AG04449 (cell line): ENCODE data around the gene KLF17.

Source experiments
- CTCF ChIA-PET: fragments of 350-600 bp; formaldehyde crosslinking; extraction: SDS; loops from one replicate; lab custom pipeline; 2021; ENCODE audit warnings: antibody characterized with exemption; lab: Yijun Ruan, JAX
- POLR2A ChIA-PET: fragments of 400-600, 350-600 bp; formaldehyde crosslinking; extraction: SDS; loops from one replicate; lab custom pipeline; 2020; ENCODE audit warnings: antibody characterized with exemption, inconsistent platforms; lab: Yijun Ruan, JAX
- DNase-seq: peaks from one replicate; pipeline ENCODE4 v3.0.0-alpha.2; 2010; ENCODE audit warnings: low read depth, low spot score
- H3K4me3 ChIP-seq: 2 replicates; pipeline ENCODE4 v1.5.1; 2011; ENCODE audit warnings: low read depth, mild to moderate bottlenecking, control low read depth, low read length
- CTCF ChIP-seq: IDR thresholded peaks from one replicate; pipeline ENCODE4 v1.5.1; 2011; ENCODE audit warnings: mild to moderate bottlenecking, moderate library complexity, low read length, control low read depth, inconsistent platforms; ENCODE audit not compliant: insufficient read depth; ENCODE audit errors: missing control alignments

Gene KLF17

DNA sequence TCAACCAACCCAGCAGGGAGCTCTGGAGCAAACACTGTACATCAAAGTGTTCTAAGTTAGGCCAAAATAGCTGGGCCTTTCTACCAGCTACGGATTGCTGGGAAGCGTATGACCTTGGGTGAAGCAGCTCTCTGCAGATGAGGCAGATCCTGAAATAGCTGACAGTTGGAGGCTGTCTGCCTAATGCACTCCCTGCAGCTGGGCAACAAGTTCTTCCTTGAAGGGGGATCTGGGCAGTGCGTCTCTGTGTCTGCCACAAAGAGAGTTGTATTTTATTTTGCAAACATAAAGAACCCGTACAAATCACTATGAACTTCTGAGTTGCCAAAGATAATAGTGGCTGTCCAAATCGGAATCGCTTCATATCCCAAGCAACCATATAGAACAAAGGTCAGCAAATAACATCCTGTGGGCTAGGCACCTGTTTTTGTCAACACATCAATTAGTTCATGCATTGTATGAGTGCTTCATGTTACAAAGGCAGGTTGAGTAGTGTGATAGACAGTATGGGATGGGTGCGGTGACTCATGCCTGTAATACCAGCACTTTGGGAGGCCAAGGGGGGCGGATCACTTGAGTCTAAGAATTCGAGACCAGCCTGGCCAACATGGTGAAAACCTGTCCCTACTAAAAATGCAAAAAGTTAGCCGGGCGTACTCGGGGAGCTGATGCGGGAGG, 29.1 kb upstream of the KLF17 start:
- H3K4me3 ChIP-seq, result no peak overlapping the region
- TF ChIP-seq CTCF, result no peak
- CTCF ChIA-PET, result no interaction called here
- POLR2A ChIA-PET, result no interaction called here
- DNase-seq, result no peak

- DNase-seq, result no peak
- CTCF ChIA-PET, result interaction anchor here (0.7 to 1.3 kb wide), 2 partner anchors 204 to 205 kb away, joined by 3 read pairs; no protein-coding TSS in a partner anchor
- TF ChIP-seq CTCF, result no peak
- POLR2A ChIA-PET, result no interaction called here
- no peak overlapping the region for H3K4me3 ChIP-seq
Measured at GRCh38 chr1:44090429-44091252, 28.0 kb upstream of the KLF17 start.

DNA sequence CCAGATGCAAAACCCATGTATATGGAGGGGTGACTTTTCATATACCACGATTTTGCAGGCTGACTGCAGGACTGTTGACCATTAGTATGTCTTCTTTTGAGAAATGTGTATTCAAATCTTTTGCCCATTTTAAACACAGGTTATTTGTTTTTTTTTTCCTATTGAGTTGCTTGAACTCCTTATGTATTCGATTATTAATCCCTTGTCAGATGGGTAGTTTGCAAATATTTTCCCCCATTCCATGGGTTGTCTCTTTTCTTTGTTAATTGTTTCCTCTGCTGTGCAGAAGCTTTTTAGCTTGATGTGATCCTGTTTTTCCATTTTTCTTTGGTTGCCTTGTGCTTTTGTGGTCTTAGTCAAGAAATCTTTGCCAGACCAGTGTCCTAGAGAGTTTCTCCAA, 24.6 kb upstream of the KLF17 start:
- no peak overlapping the region for H3K4me3 ChIP-seq
- TF ChIP-seq CTCF, result no peak
- POLR2A ChIA-PET, result interaction anchor here (0.6 kb wide), 1 partner anchor 9 kb away, joined by 3 read pairs; no protein-coding TSS in a partner anchor
- no peak for DNase-seq
- CTCF ChIA-PET, result interaction anchor here (1.1 to 2.9 kb wide), 2 partner anchors 9 to 124 kb away, joined by 3 to 8 read pairs; no protein-coding TSS in a partner anchor

GRCh38 chr1:44100183-44100868, 18.3 kb upstream of the KLF17 start:
- no peak for DNase-seq
- POLR2A ChIA-PET, result no interaction called here
- CTCF ChIA-PET, result no interaction called here
- TF ChIP-seq CTCF, result no peak
- no peak overlapping the region for H3K4me3 ChIP-seq

GRCh38 chr1:44101328-44101727, 17.3 kb upstream of the KLF17 start:
- CTCF ChIA-PET, result no interaction called here
- H3K4me3 ChIP-seq, result no peak overlapping the region
- DNase-seq, result no peak
- POLR2A ChIA-PET, result no interaction called here
- no peak for TF ChIP-seq CTCF
